Measurements from ENCODE around the gene AK3.

AK3 gene

GRCh38 chr9:4677392-4677791 is 63.6 kb downstream of the AK3 start:
- Mint-ChIP-seq H3K36me3 (ENCODE audit: low read depth) (peaks cover 2% of the 10 kb centered on the region), H3K9me3 (no peaks in the 10 kb centered on the region), H3K4me3 (no peak overlapping the region), H3K27me3 (ENCODE audit: low read depth) (no peaks in the 10 kb centered on the region), H3K27ac (no peak overlapping the region), H3K4me1 (ENCODE audit: low read depth) (no peaks in the 10 kb centered on the region)

- peaks cover 2% of the 10 kb centered on the region for H3K36me3 Mint-ChIP-seq (ENCODE audit: low read depth)
- H3K4me1 Mint-ChIP-seq (ENCODE audit: low read depth), result peaks cover 15% of the 10 kb centered on the region
- H3K9me3 Mint-ChIP-seq, result no peaks in the 10 kb centered on the region
- no peak overlapping the region for H3K4me3 Mint-ChIP-seq
- H3K27me3 Mint-ChIP-seq (ENCODE audit: low read depth), result no peaks in the 10 kb centered on the region
- H3K27ac Mint-ChIP-seq, result no peak overlapping the region
Observed at GRCh38 chr9:4674783-4675182, 66.2 kb downstream of the AK3 start.

- Mint-ChIP-seq H3K4me1 (ENCODE audit: low read depth) (peaks cover 23% of the 10 kb centered on the region), H3K9me3 (no peaks in the 10 kb centered on the region), H3K27me3 (ENCODE audit: low read depth) (no peaks in the 10 kb centered on the region), H3K4me3 (no peak overlapping the region), H3K27ac (no peak overlapping the region), H3K36me3 (ENCODE audit: low read depth) (peaks cover 2% of the 10 kb centered on the region)
Observed at GRCh38 chr9:4671737-4672136, 69.3 kb downstream of the AK3 start.

GRCh38 chr9:4670591-4670990 is 70.4 kb downstream of the AK3 start:
- Mint-ChIP-seq H3K4me1 (ENCODE audit: low read depth) (peaks cover 35% of the 10 kb centered on the region), H3K4me3 (no peak overlapping the region), H3K9me3 (no peaks in the 10 kb centered on the region), H3K27ac (no peak overlapping the region), H3K36me3 (ENCODE audit: low read depth) (peaks cover 2% of the 10 kb centered on the region), H3K27me3 (ENCODE audit: low read depth) (no peaks in the 10 kb centered on the region)

- no peaks in the 10 kb centered on the region for H3K9me3 Mint-ChIP-seq
- no peak overlapping the region for H3K27ac Mint-ChIP-seq
- no peak overlapping the region for H3K4me3 Mint-ChIP-seq
- peaks cover 2% of the 10 kb centered on the region for H3K36me3 Mint-ChIP-seq (ENCODE audit: low read depth)
- peaks cover 42% of the 10 kb centered on the region for H3K4me1 Mint-ChIP-seq (ENCODE audit: low read depth)
- H3K27me3 Mint-ChIP-seq (ENCODE audit: low read depth), result no peaks in the 10 kb centered on the region
Observed at GRCh38 chr9:4669890-4670289, 71.1 kb downstream of the AK3 start.

- H3K9me3 Mint-ChIP-seq, result no peaks in the 10 kb centered on the region
- no peak overlapping the region for H3K4me3 Mint-ChIP-seq
- no peaks in the 10 kb centered on the region for H3K27me3 Mint-ChIP-seq (ENCODE audit: low read depth)
- peaks cover 4% of the 10 kb centered on the region for H3K36me3 Mint-ChIP-seq (ENCODE audit: low read depth)
- peaks cover 52% of the 10 kb centered on the region for H3K4me1 Mint-ChIP-seq (ENCODE audit: low read depth)
- H3K27ac Mint-ChIP-seq, result no peak overlapping the region
Observed at GRCh38 chr9:4668604-4669003, 72.4 kb downstream of the AK3 start.

GRCh38 chr9:4667681-4668080 is 73.3 kb downstream of the AK3 start:
- Mint-ChIP-seq H3K4me1 (ENCODE audit: low read depth) (peaks cover 61% of the 10 kb centered on the region), H3K27ac (no peak overlapping the region), H3K4me3 (no peak overlapping the region), H3K27me3 (ENCODE audit: low read depth) (no peaks in the 10 kb centered on the region), H3K9me3 (no peaks in the 10 kb centered on the region), H3K36me3 (ENCODE audit: low read depth) (peaks cover 4% of the 10 kb centered on the region)

- H3K4me1 Mint-ChIP-seq (ENCODE audit: low read depth), result peaks cover 69% of the 10 kb centered on the region
Observed at GRCh38 chr9:4666042-4666699, 74.8 kb downstream of the AK3 start, which contains the start of gene SPATA6L. TSS of gene SPATA6L (minus strand) at chr9:4666480. CDS start at chr9:4666250, 230 bp downstream.

GRCh38 chr9:4665357-4665756 is 75.6 kb downstream of the AK3 start:
- no peaks in the 10 kb centered on the region for H3K27me3 Mint-ChIP-seq (ENCODE audit: low read depth)
- no peak overlapping the region for H3K27ac Mint-ChIP-seq
- H3K4me1 Mint-ChIP-seq (ENCODE audit: low read depth), result peaks cover 61% of the 10 kb centered on the region
- H3K36me3 Mint-ChIP-seq (ENCODE audit: low read depth), result peaks cover 4% of the 10 kb centered on the region
- H3K4me3 Mint-ChIP-seq, result peak overlapping the region; percentile 34
- no peaks in the 10 kb centered on the region for H3K9me3 Mint-ChIP-seq

More at GRCh38 chr9:4666042-4666699, 74.8 kb downstream of the AK3 start, which contains the start of gene SPATA6L:
- H3K9me3 Mint-ChIP-seq, result no peaks in the 10 kb centered on the region
- H3K27ac Mint-ChIP-seq, result peak within 1 kb of the TSS; percentile 44
- peaks cover 4% of the 10 kb centered on the region for H3K36me3 Mint-ChIP-seq (ENCODE audit: low read depth)
- H3K27me3 Mint-ChIP-seq (ENCODE audit: low read depth), result no peaks in the 10 kb centered on the region
- H3K4me3 Mint-ChIP-seq, result peak within 1 kb of the TSS; percentile 80

GRCh38 chr9:4663956-4664355 is 77.0 kb downstream of the AK3 start:
- H3K27ac Mint-ChIP-seq, result no peak overlapping the region
- H3K4me1 Mint-ChIP-seq (ENCODE audit: low read depth), result peaks cover 55% of the 10 kb centered on the region
- H3K36me3 Mint-ChIP-seq (ENCODE audit: low read depth), result peaks cover 4% of the 10 kb centered on the region
- H3K4me3 Mint-ChIP-seq, result peak overlapping the region; percentile 45
- H3K9me3 Mint-ChIP-seq, result no peaks in the 10 kb centered on the region
- H3K27me3 Mint-ChIP-seq (ENCODE audit: low read depth), result peaks cover 8% of the 10 kb centered on the region

GRCh38 chr9:4662989-4663792 is 77.8 kb downstream of the AK3 start:
- peak overlapping the region; percentile 83 for H3K4me3 Mint-ChIP-seq
- H3K9me3 Mint-ChIP-seq, result no peaks in the 10 kb centered on the region
- peak overlapping the region; percentile 68 for H3K27ac Mint-ChIP-seq
- H3K4me1 Mint-ChIP-seq (ENCODE audit: low read depth), result peaks cover 52% of the 10 kb centered on the region
- H3K36me3 Mint-ChIP-seq (ENCODE audit: low read depth), result peaks cover 4% of the 10 kb centered on the region
- peaks cover 8% of the 10 kb centered on the region for H3K27me3 Mint-ChIP-seq (ENCODE audit: low read depth)

- Mint-ChIP-seq H3K4me1 (ENCODE audit: low read depth) (peaks cover 50% of the 10 kb centered on the region), H3K27me3 (ENCODE audit: low read depth) (peaks cover 8% of the 10 kb centered on the region), H3K4me3 (peak within 1 kb of the TSS; percentile 90), H3K27ac (peak within 1 kb of the TSS; percentile 79), H3K36me3 (ENCODE audit: low read depth) (peaks cover 4% of the 10 kb centered on the region), H3K9me3 (no peaks in the 10 kb centered on the region)
Observed at GRCh38 chr9:4662108-4662988, 78.7 kb downstream of the AK3 start, which contains the start of gene PLPP6. TSS of gene PLPP6 (plus strand) at chr9:4662294. CDS start at chr9:4662376, 82 bp downstream.

- Mint-ChIP-seq H3K4me1 (ENCODE audit: low read depth) (peaks cover 48% of the 10 kb centered on the region), H3K36me3 (ENCODE audit: low read depth) (peaks cover 4% of the 10 kb centered on the region), H3K27ac (peak overlapping the region; percentile 79)
Observed at GRCh38 chr9:4661611-4662010, 79.4 kb downstream of the AK3 start.

GRCh38 chr9:4661165-4661564 is 79.8 kb downstream of the AK3 start:
- Mint-ChIP-seq H3K27ac (no peak overlapping the region), H3K9me3 (no peaks in the 10 kb centered on the region), H3K36me3 (ENCODE audit: low read depth) (peaks cover 4% of the 10 kb centered on the region), H3K4me3 (no peak overlapping the region), H3K4me1 (ENCODE audit: low read depth) (peaks cover 43% of the 10 kb centered on the region), H3K27me3 (ENCODE audit: low read depth) (peaks cover 8% of the 10 kb centered on the region)

More at GRCh38 chr9:4661611-4662010, 79.4 kb downstream of the AK3 start:
- H3K27me3 Mint-ChIP-seq (ENCODE audit: low read depth), result peaks cover 8% of the 10 kb centered on the region
- no peaks in the 10 kb centered on the region for H3K9me3 Mint-ChIP-seq
- peak overlapping the region; percentile 90 for H3K4me3 Mint-ChIP-seq

Measured in T-helper 1 cell treated with Interleukin-12 subunit alpha and Interleukin-12 subunit beta and Interleukin-4 antibody, amounts not matched to agents 30 μg/mL and 1 μg/mL, for 36 hours (primary cell).